ENCODE measurements around the gene CFAP43.

Gene CFAP43, protein sequence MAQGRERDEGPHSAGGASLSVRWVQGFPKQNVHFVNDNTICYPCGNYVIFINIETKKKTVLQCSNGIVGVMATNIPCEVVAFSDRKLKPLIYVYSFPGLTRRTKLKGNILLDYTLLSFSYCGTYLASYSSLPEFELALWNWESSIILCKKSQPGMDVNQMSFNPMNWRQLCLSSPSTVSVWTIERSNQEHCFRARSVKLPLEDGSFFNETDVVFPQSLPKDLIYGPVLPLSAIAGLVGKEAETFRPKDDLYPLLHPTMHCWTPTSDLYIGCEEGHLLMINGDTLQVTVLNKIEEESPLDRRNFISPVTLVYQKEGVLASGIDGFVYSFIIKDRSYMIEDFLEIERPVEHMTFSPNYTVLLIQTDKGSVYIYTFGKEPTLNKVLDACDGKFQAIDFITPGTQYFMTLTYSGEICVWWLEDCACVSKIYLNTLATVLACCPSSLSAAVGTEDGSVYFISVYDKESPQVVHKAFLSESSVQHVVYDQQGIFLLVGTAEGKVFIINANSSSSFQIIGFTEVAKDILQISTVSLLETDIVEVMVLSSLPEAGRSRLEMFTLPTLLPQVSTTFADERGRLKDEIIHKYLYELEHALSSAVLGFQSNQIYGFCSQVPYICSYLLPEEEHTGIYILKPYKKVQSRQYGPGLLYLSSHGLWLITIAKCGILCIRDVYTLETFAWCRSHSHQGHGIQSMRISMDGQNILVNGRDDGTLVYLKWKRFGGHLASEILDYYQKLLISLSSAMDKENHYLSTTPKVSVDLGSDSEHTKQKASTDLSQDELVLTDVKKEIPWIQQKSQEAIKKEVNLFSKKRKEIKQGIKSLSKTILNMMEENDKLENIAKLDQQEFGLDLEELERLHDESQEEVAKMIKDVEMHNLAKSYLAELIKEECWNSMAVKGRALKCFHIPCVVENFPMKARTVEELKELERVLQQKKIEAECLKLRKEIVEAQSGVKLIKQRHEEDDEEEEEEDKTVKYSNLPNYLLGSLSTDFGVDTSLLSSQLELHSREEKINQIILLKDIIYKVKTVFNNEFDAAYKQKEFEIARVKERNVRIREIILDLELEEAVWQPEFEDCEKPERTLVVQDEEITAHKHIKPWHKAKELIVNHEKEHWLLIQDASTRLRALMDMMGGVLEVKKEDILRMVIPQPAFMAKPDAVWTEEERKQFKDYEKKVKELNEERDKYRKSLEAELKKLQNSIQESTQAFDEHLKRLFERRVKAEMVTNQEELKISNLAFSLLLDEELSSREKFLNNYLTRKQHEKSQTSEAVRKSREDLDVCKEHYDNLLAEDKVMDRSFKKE (N-terminal part only)

DNA sequence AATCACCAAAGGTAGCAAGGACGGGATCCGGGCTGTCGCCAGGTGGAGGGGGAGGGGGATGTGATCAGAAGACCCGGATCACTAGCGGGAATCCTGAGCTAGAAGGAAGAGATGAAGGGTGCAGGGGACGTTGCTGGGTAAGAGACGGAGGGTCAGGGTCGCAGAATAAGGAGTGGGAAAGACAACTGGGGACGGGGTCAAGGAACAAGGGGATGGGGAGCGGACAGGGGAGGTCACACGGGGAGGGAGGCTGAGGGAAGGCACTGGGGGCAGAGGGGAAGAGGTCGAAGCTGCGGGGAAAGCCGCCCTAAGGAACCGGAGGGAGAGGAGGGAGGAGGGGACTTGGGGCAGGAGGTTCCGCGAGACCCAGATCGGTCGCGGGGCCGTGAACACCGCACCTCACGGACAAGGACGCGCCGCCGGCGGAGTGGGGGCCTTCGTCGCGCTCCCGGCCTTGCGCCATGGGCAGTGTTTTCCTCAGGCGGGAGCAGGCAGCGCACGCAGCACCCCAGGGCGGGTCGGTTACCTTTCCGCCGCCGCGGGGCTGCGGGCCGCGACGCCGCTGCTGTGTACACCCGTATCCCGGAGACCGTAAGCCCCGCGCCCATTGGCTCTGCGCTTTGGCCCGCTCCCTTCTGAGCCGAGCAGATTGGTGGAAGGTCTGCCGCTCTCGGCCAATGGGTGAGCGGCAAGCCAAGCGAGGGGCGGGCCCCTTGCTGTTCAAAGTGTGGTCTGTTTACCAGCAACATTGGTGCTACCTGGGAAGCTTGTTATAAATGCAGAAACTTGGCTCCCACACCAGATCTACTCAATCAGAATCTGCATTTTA is at the start of gene CFAP43:
Gene CFAP43, minus strand, starts transcription at position 581 of the 829 bp plus-strand sequence. Its CDS starts 118 bp downstream, at position 463.
- DNase-seq, result peak; percentile 98

GRCh38 chr10:104281694-104282093 is 49.5 kb upstream of the CFAP43 start:
- DNase-seq, result no peak

- no peak for DNase-seq
These were observed 47.5 kb upstream of the CFAP43 start for GRCh38 chr10:104279550-104280259.

DNA sequence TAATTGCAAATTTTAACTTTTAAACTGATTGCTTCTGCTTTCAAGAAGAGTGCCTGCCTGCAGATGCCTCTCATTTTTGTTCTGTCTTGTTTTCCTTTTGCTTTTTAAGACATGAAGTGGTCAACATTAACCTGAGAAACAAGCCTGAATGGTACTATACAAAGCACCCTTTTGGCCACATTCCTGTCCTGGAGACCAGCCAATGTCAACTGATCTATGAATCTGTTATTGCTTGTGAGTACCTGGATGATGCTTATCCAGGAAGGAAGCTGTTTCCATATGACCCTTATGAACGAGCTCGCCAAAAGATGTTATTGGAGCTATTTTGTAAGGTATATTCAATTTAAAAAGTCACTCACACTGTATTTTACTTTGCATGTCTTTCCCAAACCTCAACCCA is 45.6 kb upstream of the CFAP43 start:
- DNase-seq, result no peak

- no peak for DNase-seq
These were observed 44.0 kb upstream of the CFAP43 start for GRCh38 chr10:104276192-104276591.

- DNase-seq, result peak; percentile 35
These were observed 42.9 kb upstream of the CFAP43 start for GRCh38 chr10:104274762-104275721.

GRCh38 chr10:104273899-104274575 is 41.9 kb upstream of the CFAP43 start:
- DNase-seq, result no peak

DNA sequence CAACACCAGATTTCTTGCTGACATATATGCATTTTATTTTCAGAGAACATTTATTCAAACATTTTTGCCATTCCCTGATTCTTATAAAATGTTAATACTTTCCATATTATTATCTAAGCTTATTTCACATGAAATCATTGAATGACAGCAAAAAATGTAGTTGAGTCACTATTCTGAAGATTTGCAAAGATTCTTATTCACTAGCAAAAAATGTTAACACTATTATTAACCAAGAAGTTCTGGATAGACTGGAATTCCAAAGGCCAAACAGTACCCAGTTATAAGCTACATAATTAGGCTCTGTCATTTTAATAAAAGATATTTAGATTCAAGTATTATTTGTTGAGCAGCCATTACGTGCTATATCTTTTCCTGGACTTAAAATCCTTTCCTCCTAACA is 41.1 kb upstream of the CFAP43 start:
- DNase-seq, result no peak

DNA sequence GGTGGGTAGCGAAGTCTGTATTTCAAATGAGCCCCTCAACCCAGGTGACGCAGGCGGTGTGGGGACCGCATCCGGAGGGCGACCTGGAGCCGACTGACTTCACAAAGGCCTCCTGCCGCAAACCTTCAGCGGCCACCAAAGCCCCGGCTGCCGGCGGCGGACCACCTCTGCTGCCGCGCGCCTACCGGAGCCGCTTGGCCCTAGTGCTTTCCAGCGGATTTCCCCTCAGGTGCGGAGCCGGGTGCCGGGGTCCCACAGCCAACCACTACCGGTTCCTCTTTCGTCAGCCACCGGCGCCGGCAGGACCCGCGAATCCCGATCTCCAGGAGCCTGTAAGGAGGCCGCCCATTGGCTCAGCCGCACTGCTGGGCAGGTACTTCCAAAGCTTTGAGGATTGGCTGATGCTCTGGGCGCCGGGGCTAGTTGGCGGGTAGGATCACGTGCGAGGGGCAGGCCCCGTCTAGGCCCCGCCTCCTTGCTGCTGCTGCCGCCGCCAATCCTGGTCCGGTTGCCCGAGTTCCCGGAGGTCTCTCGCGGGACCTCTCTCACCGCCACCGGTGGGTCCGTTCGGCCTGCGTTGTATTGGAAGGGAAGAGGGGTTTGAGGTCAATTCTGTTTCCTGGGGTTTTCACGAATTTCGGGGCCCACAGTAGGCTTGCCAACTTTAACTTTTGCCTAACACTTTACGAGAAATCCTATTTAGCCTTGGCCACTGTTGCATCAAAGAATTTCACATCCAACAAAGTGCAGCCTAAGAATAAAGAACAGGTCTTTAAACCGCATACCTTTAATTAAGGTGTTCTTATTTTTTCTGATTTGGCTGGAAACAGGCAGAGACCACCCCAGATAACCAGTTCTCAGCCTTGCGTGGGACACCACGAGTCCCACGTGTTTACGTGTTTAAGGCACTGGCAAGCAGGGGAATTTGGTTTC is 36.8 kb upstream of the CFAP43 start, which contains the start of gene GSTO2:
Gene GSTO2, plus strand, starts transcription at position 472 of the 933 bp plus-strand sequence. CDS start 5,732 bp downstream, outside the sequence.
- peak; percentile 95 for DNase-seq

- peak; percentile 19 for DNase-seq
These were observed 36.2 kb upstream of the CFAP43 start for GRCh38 chr10:104268405-104268712.

GRCh38 chr10:104267721-104268404 is 35.7 kb upstream of the CFAP43 start:
- DNase-seq, result no peak

GRCh38 chr10:104264783-104265182 is 32.6 kb upstream of the CFAP43 start:
- no peak for DNase-seq

DNA sequence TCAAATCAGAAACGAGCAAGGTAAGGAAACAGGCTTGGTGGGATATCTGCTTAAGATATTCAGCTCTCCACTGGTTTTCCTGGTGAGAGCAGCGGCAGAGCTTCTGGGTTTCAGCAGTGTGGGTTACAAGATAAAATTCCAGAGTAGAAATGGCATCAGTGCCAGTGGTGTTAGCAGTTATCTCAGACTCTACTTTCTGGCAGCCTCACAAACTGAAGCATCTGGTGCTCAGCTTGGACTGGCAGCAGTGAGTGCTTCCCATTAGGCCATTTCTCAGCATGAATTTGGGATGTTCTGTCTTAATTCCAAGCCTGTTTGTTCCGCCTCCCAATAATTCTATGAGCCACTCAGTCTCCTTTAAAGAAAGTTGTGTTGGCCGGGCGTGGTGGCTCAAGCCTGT is 29.9 kb upstream of the CFAP43 start:
- no peak for DNase-seq

DNA sequence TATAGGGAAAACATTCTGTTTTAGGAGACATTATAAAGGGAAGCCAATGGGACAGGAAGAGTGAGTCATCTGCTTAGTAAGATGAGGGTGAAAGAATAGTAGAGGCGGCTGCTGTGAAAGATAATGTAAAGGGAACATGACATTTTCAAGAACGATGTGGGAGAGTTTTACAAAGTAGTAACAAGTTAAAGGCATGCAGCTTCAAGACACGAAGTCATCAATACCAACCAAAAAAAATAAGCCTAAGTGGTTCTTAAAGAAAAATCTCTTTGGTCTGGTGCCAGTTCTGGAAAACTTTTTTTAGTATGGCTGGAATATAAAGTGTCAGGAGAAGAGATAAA is 28.6 kb upstream of the CFAP43 start:
- peak; percentile 80 for DNase-seq

DNA sequence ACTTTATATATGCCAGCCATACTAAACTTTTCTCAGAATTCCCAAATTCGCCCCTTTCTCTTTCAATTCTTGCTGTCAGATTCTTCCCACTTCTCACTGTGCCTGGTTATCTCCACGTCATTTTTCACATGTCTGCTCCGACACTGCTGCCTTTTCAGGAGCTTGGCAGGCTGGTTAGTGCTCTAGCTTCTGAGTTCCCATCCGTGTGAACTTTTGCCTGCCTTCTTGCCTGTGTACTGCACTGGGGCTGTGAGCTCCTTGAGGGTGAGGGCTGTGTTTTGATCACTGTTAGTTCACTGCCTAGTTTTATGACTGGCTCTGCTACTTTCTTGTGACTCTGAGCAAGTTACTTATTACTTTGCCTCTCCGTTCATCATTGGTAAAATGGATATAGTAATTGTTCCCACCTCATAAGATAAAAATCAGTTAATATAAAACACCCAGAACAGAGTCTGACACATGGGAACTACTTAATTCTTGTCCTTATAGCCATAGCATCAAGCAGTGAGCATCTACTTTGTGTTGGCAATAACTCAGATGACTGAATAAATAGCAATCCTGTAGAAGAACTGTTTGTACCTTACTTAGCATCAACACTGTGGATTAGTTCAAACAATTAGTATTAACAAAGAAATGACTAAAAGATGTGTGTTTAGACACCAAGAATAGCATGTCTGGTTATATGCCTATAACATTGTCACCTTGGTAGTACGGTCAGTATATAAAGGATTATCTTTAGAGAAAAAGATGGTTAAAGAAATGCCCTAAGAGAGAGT is 28.0 kb upstream of the CFAP43 start:
- peak; percentile 35 for DNase-seq

DNA sequence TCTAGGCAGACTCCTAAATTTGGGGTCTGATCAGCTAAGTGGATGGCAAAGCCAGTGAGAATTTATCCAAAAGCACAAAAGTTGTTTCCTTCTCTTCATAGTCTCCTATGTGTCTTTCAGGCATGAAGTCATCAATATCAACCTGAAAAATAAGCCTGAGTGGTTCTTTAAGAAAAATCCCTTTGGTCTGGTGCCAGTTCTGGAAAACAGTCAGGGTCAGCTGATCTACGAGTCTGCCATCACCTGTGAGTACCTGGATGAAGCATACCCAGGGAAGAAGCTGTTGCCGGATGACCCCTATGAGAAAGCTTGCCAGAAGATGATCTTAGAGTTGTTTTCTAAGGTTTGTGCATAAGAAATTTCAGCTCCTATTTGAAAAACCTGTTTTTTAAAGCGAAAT is 27.3 kb upstream of the CFAP43 start:
- DNase-seq, result no peak

DNA sequence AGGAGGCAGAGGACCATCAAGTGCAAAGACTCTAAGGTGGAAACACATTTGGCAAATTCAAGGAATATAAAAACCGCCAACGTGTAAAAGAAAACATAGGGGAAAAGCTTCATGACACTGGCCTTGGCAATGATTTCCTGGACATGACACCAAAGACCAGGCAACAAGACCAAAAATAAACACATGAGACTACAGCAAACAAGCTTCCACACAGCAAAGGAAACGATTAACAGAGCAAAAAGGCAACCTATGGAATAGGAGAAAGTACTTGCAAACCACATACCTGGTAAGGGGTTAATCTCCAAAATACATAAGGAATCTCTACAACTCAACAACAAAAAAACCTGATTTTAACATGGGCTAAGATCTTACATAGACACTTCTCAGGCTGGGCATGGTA is 26.0 kb upstream of the CFAP43 start:
- no peak for DNase-seq

All from suppressor macrophage treated with lipopolysaccharide for 4 hours (primary cell).